NCI-H128 (cell line): ENCODE results near the gene ISOC1.

ENCODE experiments used
- DNase-seq: peaks from one replicate; lab custom pipeline; 2025; ENCODE audit not compliant: unreplicated experiment; lab: John Stamatoyannopoulos, UW

ISOC1 gene

DNA sequence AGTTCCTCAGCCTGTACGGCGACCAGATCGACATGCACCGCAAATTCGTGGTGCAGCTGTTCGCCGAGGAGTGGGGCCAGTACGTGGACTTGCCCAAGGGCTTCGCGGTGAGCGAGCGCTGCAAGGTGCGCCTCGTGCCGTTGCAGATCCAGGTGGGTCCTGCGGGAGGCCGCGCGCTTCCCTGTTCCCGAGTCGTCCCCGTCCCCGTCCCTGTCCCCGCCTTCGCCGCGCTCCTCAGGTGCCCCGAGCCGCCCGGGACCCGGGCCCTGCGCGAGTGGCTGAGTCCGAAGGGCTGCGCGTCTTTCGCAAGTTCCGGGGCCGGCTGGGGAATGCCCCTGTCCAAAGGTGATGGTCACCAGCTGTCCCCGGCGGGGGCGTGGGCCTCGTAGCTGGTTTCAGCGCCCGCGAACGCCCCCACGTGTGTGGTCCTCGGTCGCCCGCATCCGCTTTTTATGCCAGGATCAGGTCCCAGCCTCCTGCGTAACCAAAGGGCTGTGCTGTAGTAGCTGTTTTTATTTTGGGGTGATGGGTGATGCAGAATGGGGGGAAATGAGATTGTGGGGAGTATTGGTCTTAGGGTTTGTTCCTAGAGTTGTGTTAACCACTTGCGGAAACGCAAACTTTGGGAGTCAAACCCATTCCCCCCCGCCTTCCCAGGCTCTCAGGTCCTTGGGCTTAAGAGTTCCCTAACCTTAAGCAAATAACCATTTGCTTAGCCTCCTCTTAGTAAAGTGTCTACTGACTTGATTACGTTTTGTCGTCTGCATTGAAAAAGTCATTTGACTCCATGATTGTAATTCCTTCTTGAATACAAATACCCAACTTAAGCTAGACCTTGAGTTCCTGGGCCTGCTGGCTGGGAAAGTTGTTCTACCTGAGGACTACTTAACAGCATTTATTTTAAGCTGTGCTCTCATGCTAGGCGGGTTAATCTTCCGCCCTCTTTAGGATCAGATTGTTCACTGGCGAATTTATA lies 663 bp downstream of the ISOC1 start:
- DNase-seq, result no peak

GRCh38 chr5:129096382-129096991 lies 1.9 kb downstream of the ISOC1 start:
- no peak for DNase-seq

- DNase-seq, result no peak
These were observed 3.1 kb downstream of the ISOC1 start for GRCh38 chr5:129097498-129098296.

GRCh38 chr5:129098488-129099183 lies 4.1 kb downstream of the ISOC1 start:
- no peak for DNase-seq

- DNase-seq, result no peak
These were observed 4.6 kb downstream of the ISOC1 start for GRCh38 chr5:129099184-129099569.

DNA sequence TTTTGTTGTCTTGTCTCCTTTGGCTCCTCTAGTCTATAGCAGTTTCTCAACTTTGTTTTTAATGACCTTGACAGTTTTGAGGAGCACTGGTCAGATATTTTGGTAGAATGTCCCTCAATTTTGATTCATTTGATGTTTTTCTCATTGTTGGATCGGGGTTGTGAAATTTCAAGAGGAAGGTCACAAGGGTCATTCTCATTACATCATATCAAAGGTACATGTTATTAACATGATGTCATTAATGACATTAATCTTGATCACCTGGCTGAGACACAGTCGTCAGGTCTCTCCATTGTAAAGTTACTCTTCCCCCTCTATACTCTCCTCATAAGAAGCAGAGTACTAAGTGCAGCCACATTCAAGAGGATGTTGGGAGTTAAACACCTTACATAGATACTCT lies 7.2 kb downstream of the ISOC1 start:
- DNase-seq, result no peak

- no peak for DNase-seq
These were observed 8.8 kb downstream of the ISOC1 start for GRCh38 chr5:129103397-129103796.

- no peak for DNase-seq
These were observed 10.4 kb downstream of the ISOC1 start for GRCh38 chr5:129104915-129105455.

- no peak for DNase-seq
These were observed 13.1 kb downstream of the ISOC1 start for GRCh38 chr5:129107637-129108036.

GRCh38 chr5:129110742-129111141 lies 16.2 kb downstream of the ISOC1 start:
- no peak for DNase-seq

GRCh38 chr5:129111351-129111750 lies 16.8 kb downstream of the ISOC1 start:
- DNase-seq, result no peak

DNA sequence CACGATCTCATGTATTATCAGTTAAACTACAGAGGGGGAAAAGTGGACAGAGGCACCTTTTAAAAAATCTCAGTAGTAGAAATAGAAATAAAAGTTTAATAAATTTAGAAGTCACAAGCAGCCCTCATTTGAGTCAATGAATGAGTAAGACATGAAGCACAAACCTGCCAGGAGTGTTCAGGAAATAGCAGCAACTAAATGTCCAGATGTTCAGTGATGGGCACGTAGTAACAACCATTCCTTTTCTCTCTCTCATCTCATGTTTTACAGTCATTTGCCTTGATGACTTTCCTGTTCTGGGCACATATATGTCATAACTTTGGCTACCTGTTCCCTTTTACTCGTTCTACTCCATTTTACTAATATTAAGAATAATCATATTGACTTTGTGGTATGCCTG lies 17.7 kb downstream of the ISOC1 start:
- no peak for DNase-seq

GRCh38 chr5:129113867-129114266 lies 19.3 kb downstream of the ISOC1 start:
- no peak for DNase-seq

GRCh38 chr5:129114539-129115193 lies 20.1 kb downstream of the ISOC1 start:
- DNase-seq, result no peak

- no peak for DNase-seq
These were observed 21.1 kb downstream of the ISOC1 start for GRCh38 chr5:129115680-129116079.

DNA sequence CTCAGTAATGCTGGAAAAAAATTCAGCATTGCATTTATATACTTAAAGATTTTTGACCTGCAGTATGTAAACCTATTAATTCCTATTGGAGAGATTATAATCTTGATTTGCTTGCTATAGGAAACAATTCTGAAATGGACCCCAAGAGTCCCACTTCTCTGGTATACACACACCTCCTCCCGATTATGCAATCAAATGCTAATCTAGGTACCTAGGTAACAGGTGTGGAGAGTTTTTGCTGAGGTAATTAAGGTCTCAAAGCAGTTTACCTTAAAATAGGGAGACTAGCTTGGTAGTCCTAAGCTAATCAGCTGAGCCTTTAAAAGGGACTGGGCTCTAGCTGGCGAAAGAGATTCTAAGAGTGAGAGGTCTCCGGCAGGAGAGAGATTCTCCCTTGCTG lies 22.2 kb downstream of the ISOC1 start:
- no peak for DNase-seq

DNA sequence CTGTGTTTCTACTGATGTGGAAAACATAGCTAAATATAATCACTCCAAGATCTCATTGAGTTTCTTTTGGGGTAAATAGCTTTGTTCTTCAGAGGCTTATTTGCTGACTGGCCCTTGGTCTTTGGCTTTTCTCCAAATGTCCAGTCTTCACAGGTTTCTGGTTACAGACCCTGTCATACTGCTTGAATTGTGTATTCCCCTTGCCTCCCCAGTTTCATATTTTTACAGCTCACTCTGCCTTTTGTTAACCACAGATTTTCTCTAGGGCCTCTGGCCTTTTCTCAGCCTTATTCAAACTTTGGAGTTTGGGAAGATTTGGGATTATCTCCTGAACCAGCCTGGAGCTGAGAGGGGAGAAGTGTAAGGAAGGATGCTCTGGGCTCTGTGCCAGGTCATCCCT lies 23.9 kb downstream of the ISOC1 start:
- DNase-seq, result no peak

- DNase-seq, result no peak
These were observed 24.3 kb downstream of the ISOC1 start for GRCh38 chr5:129118826-129119225.

DNA sequence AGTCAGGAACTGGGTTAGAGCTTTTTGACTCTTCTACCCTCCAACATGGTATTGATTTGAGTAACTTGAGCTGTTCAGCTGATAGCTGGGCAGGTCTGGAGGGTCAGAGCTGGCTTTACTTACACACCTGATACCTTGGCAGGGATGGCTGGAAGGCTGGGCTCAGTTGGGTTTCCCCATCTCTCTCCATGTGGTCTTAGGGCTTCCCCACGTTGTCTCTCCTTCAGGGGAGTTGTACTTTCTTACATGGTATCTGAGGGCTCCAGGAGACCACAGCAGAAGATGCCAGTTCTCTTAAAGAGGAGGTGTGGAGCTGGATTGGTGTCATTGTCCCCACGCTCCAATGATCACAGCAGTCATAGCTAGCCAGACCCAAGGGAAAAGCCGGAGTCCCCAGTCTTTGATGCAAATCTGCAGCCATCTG lies 25.6 kb downstream of the ISOC1 start:
- DNase-seq, result no peak

DNA sequence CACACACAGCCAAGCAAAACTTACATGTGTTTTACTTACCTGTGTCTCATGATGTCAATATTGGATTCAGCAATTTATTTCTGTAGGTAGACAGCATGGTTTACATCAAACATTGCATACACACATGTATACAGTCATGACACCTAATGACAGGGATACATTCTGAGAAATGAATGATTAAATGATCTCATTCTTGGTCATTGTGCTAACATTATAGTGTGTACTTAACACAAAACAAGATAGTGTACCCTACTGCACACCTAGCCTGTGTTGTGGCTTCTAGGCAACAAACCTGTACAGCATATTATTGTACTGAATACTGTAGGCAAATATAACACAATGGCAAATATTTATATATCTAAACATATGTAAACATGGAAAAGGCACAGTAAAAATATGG lies 28.0 kb downstream of the ISOC1 start:
- no peak for DNase-seq
